Natural killer cell (primary cell): ENCODE data around the gene DMRTA2. TPM values are rescaled to one million over a fixed set of nuclear protein-coding genes. Genes with fewer than 3 reads are reported as not detected.

Experiments used
- ATAC-seq, 3 donors: fragments of 150-1000 bp in 2 of 3; fragments of 200-7000 bp in 1 of 3; cut with Tn5 transposase; 1 replicate in 1 of 3; 2 replicates in 2 of 3; pipeline ENCODE4 v1.10.0; 2021; ENCODE audit warnings: mild to moderate bottlenecking in 2 of 3, moderate library complexity in 2 of 3
- DNase-seq, 2 donors: peaks; one replicate each; pipeline versions ENCODE4 v3.0.0 to v3.0.0-alpha.2; 2013 to 2021; ENCODE audit warnings: mixed read lengths in 1 of 2
- H3K27ac ChIP-seq: one replicate; pipeline ENCODE4 v1.5.1; 2013; ENCODE audit warnings: mild to moderate bottlenecking, low read length
- H3K27me3 ChIP-seq: one replicate; pipeline ENCODE4 v1.6.1; 2013; ENCODE audit warnings: low read length; ENCODE audit not compliant: control insufficient read depth, insufficient read depth
- H3K36me3 ChIP-seq: one replicate; pipeline ENCODE4 v1.6.1; 2013; ENCODE audit warnings: low read length; ENCODE audit not compliant: control insufficient read depth, insufficient read depth
- H3K4me1 ChIP-seq: one replicate; pipeline ENCODE4 v1.6.1; 2013; ENCODE audit warnings: low read length; ENCODE audit not compliant: control insufficient read depth, insufficient read depth
- H3K4me3 ChIP-seq: one replicate; pipeline ENCODE4 v1.5.1; 2013; ENCODE audit warnings: low read length
- H3K9me3 ChIP-seq: one replicate; pipeline ENCODE4 v1.6.1; 2013; ENCODE audit warnings: low read length; ENCODE audit not compliant: control insufficient read depth, insufficient read depth
- H3K27ac Mint-ChIP-seq, 2 donors: one replicate each; pipeline ENCODE4 v1.8.0; 2022; ENCODE audit warnings: mild to moderate bottlenecking in 2 of 2, mixed read lengths in 2 of 2, moderate library complexity in 1 of 2
- H3K27me3 Mint-ChIP-seq, 2 donors: one replicate each; pipeline ENCODE4 v1.8.0; 2022; ENCODE audit warnings: low read depth in 2 of 2, mixed read lengths in 2 of 2
- H3K36me3 Mint-ChIP-seq: one replicate; pipeline ENCODE4 v1.8.0; 2022; ENCODE audit warnings: mixed read lengths
- H3K4me1 Mint-ChIP-seq, 2 donors: one replicate each; pipeline ENCODE4 v1.8.0; 2022; ENCODE audit warnings: mixed read lengths in 2 of 2
- H3K4me3 Mint-ChIP-seq: one replicate; pipeline ENCODE4 v1.8.0; 2022; ENCODE audit warnings: mild to moderate bottlenecking, moderate library complexity, mixed read lengths
- H3K9me3 Mint-ChIP-seq, 2 donors: one replicate each; pipeline ENCODE4 v1.8.0; 2022; ENCODE audit warnings: mixed read lengths in 2 of 2
- WGBS: methylation state at CpG from one replicate; pipeline ENCODE4 v1.1.7; 2013; ENCODE audit warnings: missing lambda C conversion rate; ENCODE audit not compliant: insufficient coverage; 5-methylcytosine and 5-hydroxymethylcytosine counted together
- intact Hi-C: fragments of 100-400 bp; cut with micrococcal nuclease; formaldehyde crosslinking; loops from one replicate; pipeline ENCODE4 v1.14.2; 2022
- total RNA-seq, 4 donors: library from RNA; stranded (reverse); fragments of 120-200 nt in 1 of 4; gene quantifications; one replicate each; pipeline versions ENCODE4 v1.2.3 to v1.2.4, GENCODE V29; 2013 to 2022
- TF ChIP-seq, protein P1 (sequence below): fragments of 200-600 bp; IDR thresholded peaks from one replicate; pipeline ENCODE4 v1.8.0; 2022; ENCODE audit warnings: antibody characterized with exemption

The DMRTA2 gene
- total RNA-seq, 3 donors from 2014 or later (not counting 1 experiment from before 2014, with no cell fraction given): not detected

DNA sequence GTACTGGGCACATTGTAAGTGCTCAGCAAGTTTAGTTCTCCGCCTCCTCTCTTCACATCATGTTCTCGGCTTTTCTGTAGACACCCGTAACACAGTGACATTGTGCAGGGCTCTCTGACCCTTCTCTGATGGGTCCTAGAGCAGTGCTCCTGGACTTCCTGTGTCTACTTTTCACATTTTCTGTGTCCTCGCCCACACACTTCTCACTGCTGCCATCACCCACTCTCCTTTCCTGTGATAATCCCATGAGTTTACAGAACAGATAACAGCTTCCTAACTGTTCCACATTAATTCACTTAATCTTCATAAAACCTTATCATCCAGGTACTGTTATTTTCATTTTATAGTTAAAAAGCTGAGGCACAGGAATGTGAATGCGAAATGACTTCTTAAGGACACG, 13.2 kb upstream of the DMRTA2 start:
- Mint-ChIP-seq H3K27ac (peak overlapping the region in 1 of 2 donors; percentile 21), H3K27me3 (peaks cover 12 to 15% of the 10 kb centered on the region in 2 donors), H3K9me3 (no peaks in the 10 kb centered on the region), H3K36me3 (peaks cover 7% of the 10 kb centered on the region), H3K4me1 (peaks cover 12% of the 10 kb centered on the region in 2 donors), H3K4me3 (no peak overlapping the region)
- ATAC-seq (no peak), DNase-seq (no peak)
- no peak overlapping the region for H3K4me3 ChIP-seq
- no peaks in the 10 kb centered on the region for H3K9me3 ChIP-seq
- H3K4me1 ChIP-seq: no peaks in the 10 kb centered on the region
- peaks cover 13% of the 10 kb centered on the region for H3K36me3 ChIP-seq
- TF ChIP-seq, protein P1, sequence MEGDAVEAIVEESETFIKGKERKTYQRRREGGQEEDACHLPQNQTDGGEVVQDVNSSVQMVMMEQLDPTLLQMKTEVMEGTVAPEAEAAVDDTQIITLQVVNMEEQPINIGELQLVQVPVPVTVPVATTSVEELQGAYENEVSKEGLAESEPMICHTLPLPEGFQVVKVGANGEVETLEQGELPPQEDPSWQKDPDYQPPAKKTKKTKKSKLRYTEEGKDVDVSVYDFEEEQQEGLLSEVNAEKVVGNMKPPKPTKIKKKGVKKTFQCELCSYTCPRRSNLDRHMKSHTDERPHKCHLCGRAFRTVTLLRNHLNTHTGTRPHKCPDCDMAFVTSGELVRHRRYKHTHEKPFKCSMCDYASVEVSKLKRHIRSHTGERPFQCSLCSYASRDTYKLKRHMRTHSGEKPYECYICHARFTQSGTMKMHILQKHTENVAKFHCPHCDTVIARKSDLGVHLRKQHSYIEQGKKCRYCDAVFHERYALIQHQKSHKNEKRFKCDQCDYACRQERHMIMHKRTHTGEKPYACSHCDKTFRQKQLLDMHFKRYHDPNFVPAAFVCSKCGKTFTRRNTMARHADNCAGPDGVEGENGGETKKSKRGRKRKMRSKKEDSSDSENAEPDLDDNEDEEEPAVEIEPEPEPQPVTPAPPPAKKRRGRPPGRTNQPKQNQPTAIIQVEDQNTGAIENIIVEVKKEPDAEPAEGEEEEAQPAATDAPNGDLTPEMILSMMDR: no peak
- intact Hi-C loops: no loop called here
- peaks cover 8% of the 10 kb centered on the region for H3K27me3 ChIP-seq
- H3K27ac ChIP-seq: no peak overlapping the region
- 88% methylated on average over 4 of the region's 6 CpGs for WGBS

DNA sequence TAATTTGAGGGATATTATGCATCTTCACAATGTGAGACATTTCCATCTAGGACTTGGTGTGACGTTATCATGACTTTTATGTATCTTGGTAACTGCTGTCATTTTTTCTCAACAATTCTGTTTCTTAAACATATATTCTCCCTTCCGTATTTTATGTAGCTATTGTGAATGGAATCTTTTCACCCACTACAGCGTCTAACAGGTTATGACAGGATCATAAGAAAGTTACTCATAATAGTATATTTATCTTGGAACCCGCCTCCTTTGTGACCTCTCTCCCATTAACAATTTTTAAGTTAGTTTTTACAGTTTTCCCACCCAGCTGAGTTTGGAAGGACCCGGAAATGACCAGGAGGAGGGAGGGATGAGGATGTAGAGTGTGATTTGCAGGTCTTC, 6.8 kb upstream of the DMRTA2 start:
- TF ChIP-seq, protein P1: no peak
- H3K4me1 Mint-ChIP-seq: peaks cover 13 to 22% of the 10 kb centered on the region in 2 donors
- H3K4me3 ChIP-seq: no peak overlapping the region
- H3K4me3 Mint-ChIP-seq: no peak overlapping the region
- no peak overlapping the region for H3K27ac Mint-ChIP-seq
- H3K27me3 ChIP-seq: peaks cover 65% of the 10 kb centered on the region
- ATAC-seq (no peak), DNase-seq (no peak)
- intact Hi-C loops: no loop called here
- H3K9me3 Mint-ChIP-seq: no peaks in the 10 kb centered on the region
- WGBS: 0% methylated on average over 1 of the region's 5 CpGs
- H3K36me3 ChIP-seq: no peaks in the 10 kb centered on the region
- H3K9me3 ChIP-seq: no peaks in the 10 kb centered on the region
- H3K4me1 ChIP-seq: peaks cover 30% of the 10 kb centered on the region
- peaks cover 62 to 72% of the 10 kb centered on the region in 2 donors for H3K27me3 Mint-ChIP-seq
- no peaks in the 10 kb centered on the region for H3K36me3 Mint-ChIP-seq
- no peak overlapping the region for H3K27ac ChIP-seq

DNA sequence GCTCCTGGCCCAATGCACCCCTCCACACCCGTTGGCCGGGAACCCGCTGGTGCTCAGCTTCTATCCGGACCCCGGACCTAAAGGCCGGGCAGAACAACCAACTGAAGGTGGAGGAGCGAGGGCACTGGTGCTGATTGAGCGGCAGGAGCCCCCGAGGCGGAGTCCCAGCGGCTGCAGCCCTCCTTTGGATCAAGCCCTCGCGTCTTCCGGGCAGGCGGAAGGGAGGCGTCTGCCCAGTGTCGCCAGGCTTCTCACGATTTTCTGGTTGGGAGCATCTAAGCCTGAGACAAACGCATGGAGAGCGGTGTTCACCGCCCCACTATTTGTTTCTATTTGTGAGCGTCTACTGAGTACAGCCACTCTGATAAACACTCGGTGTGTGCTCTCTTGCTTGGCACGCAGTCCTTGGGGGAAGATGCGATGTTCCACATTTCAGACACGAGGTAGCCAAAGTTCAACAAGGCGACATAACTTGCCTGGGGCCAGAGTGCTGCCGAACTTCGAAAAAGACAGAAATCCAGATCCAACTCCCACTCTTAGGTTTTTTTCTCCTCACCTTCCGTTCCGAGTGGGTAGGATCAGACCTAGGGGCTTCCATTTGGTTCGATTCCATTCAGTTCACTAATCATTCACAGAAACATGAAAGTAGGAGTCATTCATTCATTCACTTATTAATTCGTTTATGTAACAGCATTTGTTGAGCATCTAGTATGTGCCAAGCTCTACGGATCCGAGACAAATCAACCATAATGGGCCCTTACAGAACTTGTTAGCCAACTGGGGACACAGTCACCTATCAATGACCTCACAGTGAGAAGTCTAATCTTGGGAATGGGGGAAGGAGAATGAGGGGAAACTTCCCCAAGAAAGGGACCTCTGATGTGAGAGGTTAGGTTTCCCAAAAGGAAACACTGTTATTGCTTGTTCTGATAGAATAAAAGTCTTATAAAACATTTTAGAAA, 4.9 kb upstream of the DMRTA2 start:
- H3K27ac ChIP-seq: no peak overlapping the region
- intact Hi-C loops: no loop called here
- TF ChIP-seq, protein P1: no peak

More for the DNA sequence above, 4.9 kb upstream of the DMRTA2 start:
- Histone ChIP-seq H3K4me1 (peaks cover 46% of the 10 kb centered on the region), H3K9me3 (no peaks in the 10 kb centered on the region), H3K4me3 (no peak overlapping the region), H3K36me3 (no peaks in the 10 kb centered on the region), H3K27me3 (peaks cover 75% of the 10 kb centered on the region)
- 9% methylated on average over 34 of the region's 35 CpGs for WGBS
- ATAC-seq: no peak
- no peaks in the 10 kb centered on the region for H3K9me3 Mint-ChIP-seq
- peaks cover 8% of the 10 kb centered on the region for H3K36me3 Mint-ChIP-seq
- no peak overlapping the region for H3K4me3 Mint-ChIP-seq
- H3K27me3 Mint-ChIP-seq: peaks cover 80 to 91% of the 10 kb centered on the region in 2 donors
- H3K27ac Mint-ChIP-seq: no peak overlapping the region
- no peak for DNase-seq
- H3K4me1 Mint-ChIP-seq: peaks cover 28 to 38% of the 10 kb centered on the region in 2 donors
